HCT116 (cell line): Measurements from ENCODE around the gene MTFP1. TPM values are rescaled to one million over a fixed set of nuclear protein-coding genes. Genes with fewer than 3 reads are reported as not detected.

Source experiments
- ATAC-seq: fragments of 200-7000 bp; cut with Tn5 transposase; 2 replicates; pipeline ENCODE4 v1.9.1; 2020; ENCODE audit warnings: mild to moderate bottlenecking, moderate library complexity
- BruUV-seq: library from RNA; stranded (reverse); fragments of 400-500 nt; replicated peaks from 2 replicates; lab custom pipeline; 2021; lab: Mats Ljungman, UMichigan
- CTCF ChIA-PET: fragments of 300-600 bp; sonication (Branson Sonifier 250); formaldehyde crosslinking; loops from one replicate; lab custom pipeline; 2021; ENCODE audit warnings: antibody characterized with exemption; lab: Charles Lee
- POLR2A ChIA-PET: fragments of 300-600, 350-600 bp; sonication (Branson Sonifier 250); formaldehyde crosslinking; loops from one replicate; lab custom pipeline; 2021; ENCODE audit warnings: antibody characterized with exemption; lab: Charles Lee
- RAD21 ChIA-PET, 2 experiments: fragments of 300-600 bp; sonication (Branson Sonifier 250); formaldehyde crosslinking; loops; one replicate each; lab custom pipeline; 2023; ENCODE audit warnings: low total read pairs in 2 of 2; ENCODE audit not compliant: uncharacterized antibody in 2 of 2, unreplicated experiment in 2 of 2, low non-redundant PET in 1 of 2; lab: Charles Lee
- DNase-seq: peaks from one replicate; pipeline ENCODE4 v3.0.0-alpha.2; 2010; ENCODE audit warnings: low read depth, low spot score
- H2AFZ ChIP-seq: fragments of 200-600 bp; shearing (Covaris generic), sonication (generic); 2 replicates; pipeline ENCODE4 v1.6.1; 2017; ENCODE audit warnings: low read depth, mixed run types, mixed read lengths, antibody characterized with exemption, low read length; ENCODE audit not compliant: poor library complexity, severe bottlenecking
- H3K27ac ChIP-seq: 2 replicates; pipeline ENCODE4 v1.5.1; 2012; ENCODE audit warnings: low read depth, low read length
- H3K27me3 ChIP-seq: fragments of 200-600 bp; sonication (generic); 2 replicates; pipeline ENCODE4 v1.6.1; 2016; ENCODE audit warnings: mixed run types, low read length, mixed read lengths; ENCODE audit not compliant: insufficient read depth
- H3K36me3 ChIP-seq, 2 experiments: fragments of 200-500 bp in 1 of 2; fragments of 200-600 bp in 1 of 2; sonication (Bioruptor generic) in 1 of 2; sonication (generic) in 1 of 2; 2 replicates each; pipeline versions ENCODE4 v1.5.1 to v1.6.1; 2014 to 2016; ENCODE audit warnings: low read length in 2 of 2, inconsistent platforms in 1 of 2, mixed read lengths in 1 of 2, mixed run types in 1 of 2; ENCODE audit not compliant: insufficient read depth in 2 of 2, control insufficient read depth in 1 of 2
- H3K4me1 ChIP-seq, 2 experiments: fragments of 200-600 bp in 1 of 2; sonication (generic) in 1 of 2; 2 replicates each; pipeline versions ENCODE4 v1.5.1 to v1.6.1; 2012 to 2017; ENCODE audit warnings: low read length in 2 of 2, inconsistent platforms in 1 of 2, mild to moderate bottlenecking in 1 of 2, mixed read lengths in 1 of 2, mixed run types in 1 of 2, moderate library complexity in 1 of 2; ENCODE audit not compliant: insufficient read depth in 2 of 2, control insufficient read depth in 1 of 2
- H3K4me2 ChIP-seq: fragments of 200-600 bp; sonication (generic); 2 replicates; pipeline ENCODE4 v1.6.1; 2017; ENCODE audit warnings: mixed run types, low read length, mixed read lengths
- H3K4me3 ChIP-seq, 2 experiments: fragments of 200-600 bp in 1 of 2; sonication (generic) in 1 of 2; replicated peaks in 1 of 2; 2 replicates each; pipeline ENCODE4 v1.5.1; 2011 to 2016; ENCODE audit warnings: low read length in 2 of 2, control low read depth in 1 of 2, low read depth in 1 of 2, mild to moderate bottlenecking in 1 of 2, mixed read lengths in 1 of 2, mixed run types in 1 of 2
- H3K79me2 ChIP-seq: fragments of 200-600 bp; sonication (generic); 2 replicates; pipeline ENCODE4 v1.6.1; 2017; ENCODE audit warnings: mild to moderate bottlenecking, mixed run types, low read length, moderate library complexity, mixed read lengths; ENCODE audit not compliant: insufficient read depth
- H3K9ac ChIP-seq: fragments of 200-600 bp; sonication (generic); 2 replicates; pipeline ENCODE4 v1.6.1; 2016; ENCODE audit warnings: low read length, mixed read lengths
- H3K9me2 ChIP-seq: fragments of 200-600 bp; sonication (generic), shearing (Covaris generic); 2 replicates; pipeline ENCODE4 v1.6.1; 2017; ENCODE audit warnings: mixed run types, mild to moderate bottlenecking, moderate library complexity; ENCODE audit not compliant: insufficient read depth
- H3K9me3 ChIP-seq, 2 experiments: fragments of 200-500 bp in 1 of 2; fragments of 200-600 bp in 1 of 2; sonication (Bioruptor generic) in 1 of 2; sonication (generic) in 1 of 2; 2 replicates each; pipeline ENCODE4 v1.6.1; 2014 to 2017; ENCODE audit warnings: low read length in 2 of 2, mixed read lengths in 2 of 2, inconsistent platforms in 1 of 2, low read depth in 1 of 2, mild to moderate bottlenecking in 1 of 2, mixed run types in 1 of 2, moderate library complexity in 1 of 2; ENCODE audit not compliant: control insufficient read depth in 1 of 2, insufficient read depth in 1 of 2
- H4K20me1 ChIP-seq: fragments of 200-600 bp; sonication (generic), shearing (Covaris generic); 2 replicates; pipeline ENCODE4 v1.6.1; 2017; ENCODE audit warnings: mixed run types, mild to moderate bottlenecking, moderate library complexity; ENCODE audit not compliant: insufficient read depth
- FOSL1 ChIP-seq: IDR thresholded peaks from 2 replicates; pipeline ENCODE4 v1.6.1; 2012; ENCODE audit warnings: low read depth
- JUND ChIP-seq: IDR thresholded peaks from 2 replicates; pipeline ENCODE4 v1.6.1; 2012
- MAX ChIP-seq: IDR thresholded peaks from 2 replicates; pipeline ENCODE4 v1.6.1; 2012
- POLR2AphosphoS5 ChIP-seq: IDR thresholded peaks from 2 replicates; pipeline ENCODE4 v1.6.1; 2011; ENCODE audit warnings: mild to moderate bottlenecking, low read depth, low read length, moderate library complexity
- SRF ChIP-seq: IDR thresholded peaks from 2 replicates; pipeline ENCODE4 v1.6.1; 2012; ENCODE audit warnings: low read depth
- TCF7L2 ChIP-seq: IDR thresholded peaks from 2 replicates; pipeline ENCODE4 v1.7.0; 2011; ENCODE audit warnings: borderline replicate concordance, inconsistent platforms; ENCODE audit not compliant: insufficient read depth, insufficient read length; ENCODE audit errors: extremely low read depth
- intact Hi-C: fragments of 100-400 bp; cut with micrococcal nuclease; formaldehyde crosslinking; loops from 2 replicates; pipeline ENCODE4 v1.10.0; 2022
- total RNA-seq: library from RNA; stranded (reverse); gene quantifications from one replicate; pipeline ENCODE4 v1.2.1, GENCODE V29; 2021; ENCODE audit not compliant: unreplicated experiment
- TF ChIP-seq, protein P1 (sequence below): IDR thresholded peaks from 2 replicates; pipeline ENCODE4 v1.6.1; 2011; ENCODE audit warnings: mild to moderate bottlenecking, low read length, moderate library complexity; ENCODE audit not compliant: insufficient replicate concordance; ENCODE audit errors: extremely low read depth

The MTFP1 gene
- total RNA-seq, 1 experiment from 2014 or later = 36.1 TPM

DNA sequence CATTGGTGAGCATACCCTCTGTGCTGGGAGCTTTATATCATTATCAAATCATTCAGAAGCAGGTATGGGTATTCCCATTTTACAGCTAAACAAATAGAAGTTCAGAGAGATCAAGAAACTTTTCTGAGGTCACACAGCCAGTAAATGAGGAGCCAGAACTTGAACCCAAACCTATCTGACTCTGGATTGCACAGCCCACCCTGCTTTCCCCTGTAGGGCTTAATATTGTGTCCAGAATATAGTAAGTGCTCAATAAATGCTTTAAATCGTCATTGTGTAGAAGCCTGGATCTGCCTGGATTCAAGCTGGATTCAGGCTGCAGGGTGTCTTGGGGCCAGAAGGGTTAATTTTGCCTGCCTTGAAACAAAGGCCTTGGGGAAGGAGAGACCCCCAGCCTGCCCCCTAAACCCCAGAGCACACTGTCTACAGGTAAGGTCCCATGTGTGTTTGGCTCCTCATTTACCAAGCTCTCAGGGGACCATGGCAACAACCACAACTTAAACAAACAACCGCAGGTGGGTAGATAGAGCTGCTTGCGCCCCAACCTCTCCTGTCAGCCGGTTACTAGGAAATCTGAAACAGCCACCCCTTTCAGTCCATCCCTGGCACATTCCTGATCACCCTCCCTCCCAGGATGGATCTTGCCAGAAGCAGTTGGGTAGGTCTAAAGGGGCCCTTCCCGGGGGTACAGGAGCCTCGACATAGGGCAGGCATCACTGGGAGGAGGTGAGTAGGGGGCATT is 49.3 kb downstream of the MTFP1 start:
- H3K27me3 ChIP-seq = peaks cover 10% of the 10 kb centered on the region; the same call in 1 of the 2 replicates
- no peaks in the 10 kb centered on the region for H3K36me3 ChIP-seq
- no peak overlapping the region for H3K4me2 ChIP-seq
- H3K4me3 ChIP-seq = no peak overlapping the region
- no peak for TF ChIP-seq JUND
- TF ChIP-seq SRF = no peak
- no peak for TF ChIP-seq MAX
- TF ChIP-seq, protein P1, sequence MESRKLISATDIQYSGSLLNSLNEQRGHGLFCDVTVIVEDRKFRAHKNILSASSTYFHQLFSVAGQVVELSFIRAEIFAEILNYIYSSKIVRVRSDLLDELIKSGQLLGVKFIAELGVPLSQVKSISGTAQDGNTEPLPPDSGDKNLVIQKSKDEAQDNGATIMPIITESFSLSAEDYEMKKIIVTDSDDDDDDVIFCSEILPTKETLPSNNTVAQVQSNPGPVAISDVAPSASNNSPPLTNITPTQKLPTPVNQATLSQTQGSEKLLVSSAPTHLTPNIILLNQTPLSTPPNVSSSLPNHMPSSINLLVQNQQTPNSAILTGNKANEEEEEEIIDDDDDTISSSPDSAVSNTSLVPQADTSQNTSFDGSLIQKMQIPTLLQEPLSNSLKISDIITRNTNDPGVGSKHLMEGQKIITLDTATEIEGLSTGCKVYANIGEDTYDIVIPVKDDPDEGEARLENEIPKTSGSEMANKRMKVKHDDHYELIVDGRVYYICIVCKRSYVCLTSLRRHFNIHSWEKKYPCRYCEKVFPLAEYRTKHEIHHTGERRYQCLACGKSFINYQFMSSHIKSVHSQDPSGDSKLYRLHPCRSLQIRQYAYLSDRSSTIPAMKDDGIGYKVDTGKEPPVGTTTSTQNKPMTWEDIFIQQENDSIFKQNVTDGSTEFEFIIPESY = no peak
- no peak for TF ChIP-seq FOSL1
- TF ChIP-seq POLR2AphosphoS5 = no peak
- no peak for TF ChIP-seq TCF7L2
- TF ChIP-seq, all 23 proteins: peak for 0
- intact Hi-C loops = no loop called here
- no peak overlapping the region for H2AFZ ChIP-seq
- no peaks in the 10 kb centered on the region for H3K4me1 ChIP-seq
- no peak for ATAC-seq
- no peak for DNase-seq
- H3K9ac ChIP-seq = no peak overlapping the region
- H3K9me3 ChIP-seq = no peaks in the 10 kb centered on the region
- RAD21 ChIA-PET = no interaction called here
- H3K9me2 ChIP-seq = no peaks in the 10 kb centered on the region
- H4K20me1 ChIP-seq = no peaks in the 10 kb centered on the region
- POLR2A ChIA-PET = no interaction called here
- CTCF ChIA-PET = no interaction called here
- BruUV-seq = no TSS peak
- no peak overlapping the region for H3K27ac ChIP-seq
- H3K79me2 ChIP-seq = no peaks in the 10 kb centered on the region

Other genes starting within 250 kb of the MTFP1 start
- gene LIF, start 179.0 kb upstream of the MTFP1 start, total RNA-seq = 75.4 TPM
- gene OSM, start 158.9 kb upstream of the MTFP1 start, total RNA-seq = not detected
- 6.5 TPM for gene CASTOR1, start 136.3 kb upstream of the MTFP1 start, total RNA-seq
- gene TBC1D10A, start 98.8 kb upstream of the MTFP1 start, total RNA-seq = 18.6 TPM
- 230 TPM for gene SF3A1, start 68.9 kb upstream of the MTFP1 start, total RNA-seq
- 2.1 TPM for gene CCDC157, start 68.8 kb upstream of the MTFP1 start, total RNA-seq
- 20.2 TPM for gene RNF215, start 38.4 kb upstream of the MTFP1 start, total RNA-seq
- 33.5 TPM for gene SEC14L2, start 28.8 kb upstream of the MTFP1 start, total RNA-seq
- gene SEC14L3, start 46.2 kb downstream of the MTFP1 start, total RNA-seq = not detected
- 12.7 TPM for gene SEC14L4, start 79.9 kb downstream of the MTFP1 start, total RNA-seq
- not detected for gene SEC14L6, start 121.0 kb downstream of the MTFP1 start, total RNA-seq
- gene GAL3ST1, start 148.9 kb downstream of the MTFP1 start, total RNA-seq = 2.1 TPM
- gene PES1, start 166.1 kb downstream of the MTFP1 start, total RNA-seq = 167 TPM
- gene TCN2, start 181.4 kb downstream of the MTFP1 start, total RNA-seq = 2.2 TPM
- 6.2 TPM for gene SLC35E4, start 210.0 kb downstream of the MTFP1 start, total RNA-seq
- 9.7 TPM for gene DUSP18, start 242.1 kb downstream of the MTFP1 start, total RNA-seq